ENCODE data around the gene HILPDA. TPM values are rescaled to one million over a fixed set of nuclear protein-coding genes. Genes with fewer than 3 reads are reported as not detected.
"Not testable (repeated sequence)": the region's sequence is repeated elsewhere in the genome, so short reads cannot be mapped to it uniquely, and the experiment has no call there.

The HILPDA gene
- polyA plus RNA-seq, 1 donor (not counting 4 experiments of a cell fraction or from before 2014, with no cell fraction given): 17.9 TPM

DNA sequence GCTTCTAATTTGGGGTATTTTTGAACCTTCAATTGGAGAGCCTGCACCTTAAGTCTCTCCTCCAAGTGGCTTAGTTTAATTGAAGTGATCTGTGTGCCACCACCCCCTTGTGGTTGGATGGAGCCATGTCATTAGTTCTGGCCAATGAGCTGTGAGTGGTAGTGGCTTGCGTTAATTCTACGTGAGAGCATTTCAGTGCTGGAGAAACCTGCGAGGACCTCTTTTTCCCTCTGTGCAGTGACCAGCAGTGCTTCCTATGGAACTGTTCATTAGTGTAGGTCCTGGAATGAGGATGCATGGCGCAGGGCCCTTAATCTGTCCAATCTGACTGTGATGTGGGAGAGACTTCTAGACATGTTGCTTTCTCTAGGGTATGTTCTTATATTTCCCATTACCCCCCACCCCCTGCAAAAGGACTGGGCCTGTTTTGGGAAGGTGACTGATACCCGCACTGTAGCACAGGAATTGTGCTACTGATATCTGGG lies 3.8 kb downstream of the HILPDA start:
- no peaks in the 10 kb centered on the region for H3K9me3 ChIP-seq (ENCODE audit: control insufficient read depth, low read depth, low read length)
- no peak overlapping the region for H3K9ac ChIP-seq (ENCODE audit: control insufficient read depth, extremely low read depth, insufficient read depth, low read length)
- no peak overlapping the region for H3K27ac ChIP-seq (ENCODE audit: control insufficient read depth, insufficient read depth, low read length)
- DNase-seq (ENCODE audit: low read depth, low spot score) (no peak), FAIRE-seq (no peak)
- TF ChIP-seq CTCF (optimal IDR thresholded peaks at IDR 0.05 in 1 of 3, IDR thresholded peaks at IDR 0.05 in 1 of 3, conservative IDR thresholded peaks at IDR 0.05 in 1 of 3; ENCODE audit: extremely low read depth in 1 of 3, insufficient read depth in 2 of 3, low read length in 3 of 3): peak; percentile 72 to 83 (median 80)
- TF ChIP-seq EZH2 (IDR thresholded peaks at IDR 0.05; ENCODE audit: low read length): no peak
- peaks cover 17% of the 10 kb centered on the region for H3K4me1 ChIP-seq (ENCODE audit: control insufficient read depth, extremely low read depth, insufficient read depth, low read length)
- no peak overlapping the region for H3K4me2 ChIP-seq (ENCODE audit: control insufficient read depth, extremely low read depth, insufficient read depth, low read depth, low read length)
- H4K20me1 ChIP-seq (ENCODE audit: control insufficient read depth, extremely low read depth, insufficient read depth, low read length): no peaks in the 10 kb centered on the region
- dilution Hi-C loops (cut with MboI; ENCODE audit: extremely low pct_ligation_motif_present, low sequenced_read_pairs): no loop called here
- H2AFZ ChIP-seq (ENCODE audit: control insufficient read depth, low read length): no peak overlapping the region
- H3K9me1 ChIP-seq (ENCODE audit: control insufficient read depth, extremely low read depth, insufficient read depth, low read length): no peaks in the 10 kb centered on the region
- H3K27me3 ChIP-seq (ENCODE audit: control insufficient read depth, extremely low read depth, insufficient read depth, low read length): no peaks in the 10 kb centered on the region
- no peak overlapping the region for H3K4me3 ChIP-seq (ENCODE audit: control insufficient read depth in 2 of 3, extremely low read depth in 1 of 3, insufficient read depth in 2 of 3, low read depth in 1 of 3, low read length in 3 of 3)
- H3K79me2 ChIP-seq (ENCODE audit: control insufficient read depth, insufficient read depth, low read length): peaks cover 19% of the 10 kb centered on the region
- no peaks in the 10 kb centered on the region for H3K36me3 ChIP-seq (ENCODE audit: control insufficient read depth in 2 of 2, extremely low read depth in 1 of 2, insufficient read depth in 2 of 2, low read length in 2 of 2)

GRCh38 chr7:128462460-128462859 lies 6.8 kb downstream of the HILPDA start:
- Histone ChIP-seq H3K79me2 (ENCODE audit: control insufficient read depth, insufficient read depth, low read length) (peaks cover 4% of the 10 kb centered on the region), H3K9ac (ENCODE audit: control insufficient read depth, extremely low read depth, insufficient read depth, low read length) (no peak overlapping the region), H3K36me3 (ENCODE audit: control insufficient read depth in 2 of 2, extremely low read depth in 1 of 2, insufficient read depth in 2 of 2, low read length in 2 of 2) (no peaks in the 10 kb centered on the region), H3K4me2 (ENCODE audit: control insufficient read depth, extremely low read depth, insufficient read depth, low read depth, low read length) (no peak overlapping the region), H3K9me3 (ENCODE audit: control insufficient read depth, low read depth, low read length) (no peaks in the 10 kb centered on the region), H3K4me1 (ENCODE audit: control insufficient read depth, extremely low read depth, insufficient read depth, low read length) (peaks cover 2% of the 10 kb centered on the region), H2AFZ (ENCODE audit: control insufficient read depth, low read length) (no peak overlapping the region), H3K9me1 (ENCODE audit: control insufficient read depth, extremely low read depth, insufficient read depth, low read length) (no peaks in the 10 kb centered on the region), H3K27me3 (ENCODE audit: control insufficient read depth, extremely low read depth, insufficient read depth, low read length) (no peaks in the 10 kb centered on the region), H3K27ac (ENCODE audit: control insufficient read depth, insufficient read depth, low read length) (no peak overlapping the region), H3K4me3 (ENCODE audit: control insufficient read depth in 2 of 3, extremely low read depth in 1 of 3, insufficient read depth in 2 of 3, low read depth in 1 of 3, low read length in 3 of 3) (no peak overlapping the region), H4K20me1 (ENCODE audit: control insufficient read depth, extremely low read depth, insufficient read depth, low read length) (no peaks in the 10 kb centered on the region)
- FAIRE-seq (no peak), DNase-seq (ENCODE audit: low read depth, low spot score) (no peak)
- dilution Hi-C loops (cut with MboI; ENCODE audit: extremely low pct_ligation_motif_present, low sequenced_read_pairs): no loop called here
- TF ChIP-seq CTCF (optimal IDR thresholded peaks at IDR 0.05 in 1 of 3, IDR thresholded peaks at IDR 0.05 in 1 of 3, conservative IDR thresholded peaks at IDR 0.05 in 1 of 3; ENCODE audit: extremely low read depth in 1 of 3, insufficient read depth in 2 of 3, low read length in 3 of 3) (no peak), EZH2 (IDR thresholded peaks at IDR 0.05; ENCODE audit: low read length) (no peak)

GRCh38 chr7:128463345-128463744 lies 7.7 kb downstream of the HILPDA start:
- H3K27ac ChIP-seq (ENCODE audit: control insufficient read depth, insufficient read depth, low read length); H3K4me3 ChIP-seq (ENCODE audit: control insufficient read depth in 2 of 3, extremely low read depth in 1 of 3, insufficient read depth in 2 of 3, low read depth in 1 of 3, low read length in 3 of 3); H3K27me3 ChIP-seq (ENCODE audit: control insufficient read depth, extremely low read depth, insufficient read depth, low read length); H3K4me1 ChIP-seq (ENCODE audit: control insufficient read depth, extremely low read depth, insufficient read depth, low read length); H3K36me3 ChIP-seq (ENCODE audit: control insufficient read depth in 2 of 2, extremely low read depth in 1 of 2, insufficient read depth in 2 of 2, low read length in 2 of 2); DNase-seq (ENCODE audit: low read depth, low spot score); dilution Hi-C loops (cut with MboI; ENCODE audit: extremely low pct_ligation_motif_present, low sequenced_read_pairs); H3K4me2 ChIP-seq (ENCODE audit: control insufficient read depth, extremely low read depth, insufficient read depth, low read depth, low read length); H3K9me1 ChIP-seq (ENCODE audit: control insufficient read depth, extremely low read depth, insufficient read depth, low read length); FAIRE-seq; H3K9ac ChIP-seq (ENCODE audit: control insufficient read depth, extremely low read depth, insufficient read depth, low read length); H2AFZ ChIP-seq (ENCODE audit: control insufficient read depth, low read length); H3K79me2 ChIP-seq (ENCODE audit: control insufficient read depth, insufficient read depth, low read length); H4K20me1 ChIP-seq (ENCODE audit: control insufficient read depth, extremely low read depth, insufficient read depth, low read length); H3K9me3 ChIP-seq (ENCODE audit: control insufficient read depth, low read depth, low read length): not testable (repeated sequence)

DNA sequence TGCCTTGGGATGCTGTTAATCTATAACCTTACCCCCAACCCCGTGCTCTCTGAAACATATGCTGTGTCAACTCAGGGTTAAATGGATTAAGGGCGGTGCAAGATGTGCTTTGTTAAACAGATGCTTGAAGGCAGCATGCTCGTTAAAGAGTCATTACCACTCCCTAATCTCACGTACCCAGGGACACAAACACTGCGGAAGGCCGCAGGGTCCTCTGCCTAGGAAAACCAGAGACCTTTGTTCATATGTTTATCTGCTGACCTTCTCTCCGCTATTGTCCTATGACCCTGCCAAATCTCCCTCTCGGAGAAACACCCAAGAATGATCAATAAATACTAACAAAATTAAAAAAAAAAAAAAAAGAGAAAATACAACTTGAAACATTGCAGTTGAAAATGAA lies 8.3 kb downstream of the HILPDA start:
- H3K4me2 ChIP-seq (ENCODE audit: control insufficient read depth, extremely low read depth, insufficient read depth, low read depth, low read length); H3K4me3 ChIP-seq (ENCODE audit: control insufficient read depth in 2 of 3, extremely low read depth in 1 of 3, insufficient read depth in 2 of 3, low read depth in 1 of 3, low read length in 3 of 3); H3K27me3 ChIP-seq (ENCODE audit: control insufficient read depth, extremely low read depth, insufficient read depth, low read length); H3K9ac ChIP-seq (ENCODE audit: control insufficient read depth, extremely low read depth, insufficient read depth, low read length); H3K79me2 ChIP-seq (ENCODE audit: control insufficient read depth, insufficient read depth, low read length); H3K9me1 ChIP-seq (ENCODE audit: control insufficient read depth, extremely low read depth, insufficient read depth, low read length); H3K27ac ChIP-seq (ENCODE audit: control insufficient read depth, insufficient read depth, low read length); H2AFZ ChIP-seq (ENCODE audit: control insufficient read depth, low read length); H4K20me1 ChIP-seq (ENCODE audit: control insufficient read depth, extremely low read depth, insufficient read depth, low read length); H3K4me1 ChIP-seq (ENCODE audit: control insufficient read depth, extremely low read depth, insufficient read depth, low read length); dilution Hi-C loops (cut with MboI; ENCODE audit: extremely low pct_ligation_motif_present, low sequenced_read_pairs); H3K36me3 ChIP-seq (ENCODE audit: control insufficient read depth in 2 of 2, extremely low read depth in 1 of 2, insufficient read depth in 2 of 2, low read length in 2 of 2); H3K9me3 ChIP-seq (ENCODE audit: control insufficient read depth, low read depth, low read length); FAIRE-seq; DNase-seq (ENCODE audit: low read depth, low spot score): not testable (repeated sequence)

All from keratinocyte (primary cell).